GM18502 (cell line): ENCODE results near the gene PNPLA4.

Source experiments
- ATAC-seq: cut with Tn5 transposase; IDR thresholded peaks from one replicate; pipeline ENCODE4 v1.9.1; 2021; ENCODE audit warnings: mild to moderate bottlenecking; ENCODE audit not compliant: unreplicated experiment, poor library complexity

The PNPLA4 gene

GRCh38 chrX:7927259-7928167, at the start of gene PNPLA4:
PNPLA4 (minus strand) TSS chrX:7927413; CDS start chrX:7926119, 1,294 bp downstream.
- peak; percentile 93 for ATAC-seq

DNA sequence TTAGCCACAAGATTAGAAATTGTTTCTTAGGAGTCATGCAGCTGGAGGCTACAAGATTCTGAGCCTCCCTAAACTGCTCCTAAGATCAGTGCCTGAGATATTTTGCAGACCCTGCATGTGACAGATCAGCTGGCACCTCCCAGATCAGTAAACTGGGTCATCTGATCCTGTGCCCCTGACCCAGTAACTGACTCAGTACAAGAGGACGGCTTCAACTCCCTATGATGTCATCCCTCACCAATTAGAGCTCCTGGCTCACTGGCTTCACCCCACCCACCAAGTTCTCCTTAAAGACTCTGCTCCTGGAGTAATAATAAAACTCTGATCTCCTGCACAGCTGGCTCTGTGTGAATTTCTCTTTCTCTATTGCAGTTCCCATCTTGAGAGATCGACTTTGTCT, 45.4 kb upstream of the PNPLA4 start:
- ATAC-seq = no peak

GRCh38 chrX:7970428-7970827, 43.2 kb upstream of the PNPLA4 start:
- no peak for ATAC-seq

- ATAC-seq = no peak
Measured at GRCh38 chrX:7965436-7965835, 38.2 kb upstream of the PNPLA4 start.

- no peak for ATAC-seq
Measured at GRCh38 chrX:7960246-7960645, 33.0 kb upstream of the PNPLA4 start.

GRCh38 chrX:7953446-7953845, 26.2 kb upstream of the PNPLA4 start:
- ATAC-seq = no peak

DNA sequence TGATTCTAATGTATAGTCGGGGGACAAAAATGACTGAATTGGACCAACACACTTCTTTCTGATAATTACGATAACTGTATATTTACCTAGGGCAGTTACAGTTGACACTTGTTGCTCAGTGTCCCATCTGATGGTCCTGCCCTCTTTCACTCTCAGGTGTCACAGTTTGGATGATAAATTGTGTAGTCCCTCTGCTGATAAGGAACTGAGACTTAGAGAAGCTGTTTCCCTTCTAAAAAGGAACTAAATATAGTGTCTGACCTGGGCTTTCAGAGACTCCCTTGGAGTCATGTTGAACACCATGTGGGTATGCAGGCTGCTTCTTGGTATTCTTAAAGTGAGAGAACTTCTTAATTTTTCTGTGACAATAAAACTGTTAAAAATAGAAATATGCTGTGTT, 23.7 kb upstream of the PNPLA4 start:
- peak; percentile 97 for ATAC-seq

DNA sequence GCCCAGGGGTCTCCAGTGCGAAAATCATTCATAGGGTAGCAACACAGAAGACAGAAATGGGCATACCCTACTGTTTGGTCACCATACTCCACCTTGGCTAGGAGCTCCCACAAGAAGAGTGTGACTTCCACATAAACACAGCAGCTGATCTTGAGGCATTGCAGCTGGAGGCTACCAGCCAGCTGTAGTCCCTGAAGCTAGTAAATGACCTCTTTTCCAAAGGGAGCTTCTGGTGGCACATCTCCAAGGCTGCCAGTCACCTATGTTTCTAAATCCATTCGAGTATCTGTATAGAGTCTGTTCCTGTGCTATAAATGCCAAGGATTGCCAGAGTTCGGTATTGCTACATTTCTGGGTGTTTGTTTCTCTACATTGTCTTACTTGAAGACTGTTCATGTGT, 21.3 kb upstream of the PNPLA4 start:
- ATAC-seq = no peak

- no peak for ATAC-seq
Measured at GRCh38 chrX:7946960-7947359, 19.7 kb upstream of the PNPLA4 start.

DNA sequence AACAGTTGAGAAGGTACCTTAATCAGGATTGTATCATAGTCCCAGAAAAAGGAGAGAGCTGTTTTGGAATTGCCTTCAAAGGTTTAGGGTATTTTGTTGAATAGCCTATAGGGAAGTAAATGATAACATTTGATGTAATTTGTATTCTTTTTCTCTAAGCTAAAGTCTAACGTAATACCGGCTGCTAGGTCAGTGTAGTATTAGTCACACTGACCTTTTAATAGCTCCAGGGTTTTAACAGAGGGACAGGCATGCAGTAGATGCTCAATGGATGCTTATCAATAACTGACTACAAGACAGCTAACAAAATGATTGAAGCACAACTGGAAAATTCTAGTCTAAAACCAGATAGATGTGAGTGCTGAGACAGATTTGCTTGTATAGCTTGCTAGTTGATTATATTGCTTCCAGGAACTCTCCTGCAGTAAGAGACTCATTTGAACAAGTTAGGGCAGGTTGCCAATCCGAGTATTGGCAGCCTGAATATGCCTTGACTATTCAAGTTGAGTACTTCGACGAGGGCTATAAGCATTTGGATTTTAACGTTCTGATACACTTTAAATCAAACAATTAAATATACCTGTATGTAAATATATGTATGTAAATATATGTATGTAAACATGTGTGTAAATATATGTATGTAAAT, 16.5 kb upstream of the PNPLA4 start:
- no peak for ATAC-seq

DNA sequence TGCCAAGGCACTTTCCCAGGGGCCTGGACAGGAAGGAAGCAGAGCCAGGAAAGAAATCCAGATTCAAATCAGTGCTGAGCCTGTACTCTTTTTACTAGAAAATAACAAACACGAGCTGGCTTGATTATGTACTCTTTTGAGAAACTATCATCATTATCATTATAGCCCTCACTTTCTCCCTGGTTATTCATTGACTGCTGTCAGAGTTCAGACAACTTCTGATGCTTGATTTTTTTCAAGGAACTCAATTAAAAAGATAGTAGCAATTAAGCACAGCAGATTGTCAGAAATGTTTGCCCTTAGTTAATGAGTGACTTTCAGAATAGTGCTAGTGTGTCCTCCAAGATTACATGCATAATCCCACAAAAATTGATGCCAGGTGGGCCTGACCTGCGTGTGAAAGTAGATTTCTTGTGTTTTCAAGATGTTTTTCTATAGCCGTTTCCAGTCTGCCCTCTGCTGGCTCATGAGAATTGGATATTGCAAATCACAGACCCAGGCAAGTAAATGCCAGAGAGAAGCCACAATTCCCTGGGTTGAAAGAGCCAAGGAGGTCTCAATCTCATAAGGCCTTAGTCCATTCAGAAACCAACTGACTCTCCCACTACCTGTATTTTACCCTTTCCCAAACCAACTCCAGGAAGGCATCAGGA, 14.3 kb upstream of the PNPLA4 start:
- ATAC-seq = peak; percentile 72

GRCh38 chrX:7934026-7934425, 6.8 kb upstream of the PNPLA4 start:
- no peak for ATAC-seq

DNA sequence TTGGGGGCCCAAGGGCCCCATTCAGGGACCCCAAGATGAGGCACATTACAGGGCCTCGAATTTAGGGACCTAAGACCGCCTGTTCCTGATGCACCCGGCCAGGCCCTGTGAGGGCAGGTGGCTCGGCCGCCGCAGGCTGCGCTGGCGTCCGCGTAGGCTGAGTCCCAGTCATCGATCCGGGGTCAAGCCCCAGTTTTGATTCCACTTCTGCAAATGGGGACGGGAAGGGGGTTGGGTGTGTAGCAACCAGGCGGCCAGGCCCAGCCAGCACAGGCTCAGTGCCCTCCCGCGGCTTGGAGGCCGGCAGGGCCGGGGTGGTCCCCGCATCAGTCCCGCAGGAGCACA, 327 bp downstream of the PNPLA4 start:
- ATAC-seq = peak; percentile 61

DNA sequence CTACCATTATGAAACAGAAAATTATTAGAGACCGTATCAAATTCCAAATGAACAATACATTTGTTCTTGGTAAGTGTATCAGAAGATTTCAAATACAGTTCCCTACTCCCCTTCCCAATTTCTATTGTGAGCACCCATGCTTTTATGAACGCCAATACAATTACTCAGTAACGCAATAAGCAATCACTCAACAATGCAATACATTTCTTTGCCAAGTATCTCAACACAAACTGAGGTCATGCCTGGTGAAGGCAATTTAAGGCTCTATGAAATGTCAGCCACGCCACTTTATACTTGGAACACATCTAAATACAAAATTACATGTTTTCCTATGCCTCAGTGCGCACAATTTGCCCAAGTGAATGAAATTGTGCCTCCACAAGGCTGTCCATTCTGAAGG, 712 bp downstream of the PNPLA4 start:
- no peak for ATAC-seq

- ATAC-seq = peak; percentile 33
Measured at GRCh38 chrX:7925867-7926472, 1.2 kb downstream of the PNPLA4 start.

- no peak for ATAC-seq
Measured at GRCh38 chrX:7921750-7922149, 5.5 kb downstream of the PNPLA4 start.

DNA sequence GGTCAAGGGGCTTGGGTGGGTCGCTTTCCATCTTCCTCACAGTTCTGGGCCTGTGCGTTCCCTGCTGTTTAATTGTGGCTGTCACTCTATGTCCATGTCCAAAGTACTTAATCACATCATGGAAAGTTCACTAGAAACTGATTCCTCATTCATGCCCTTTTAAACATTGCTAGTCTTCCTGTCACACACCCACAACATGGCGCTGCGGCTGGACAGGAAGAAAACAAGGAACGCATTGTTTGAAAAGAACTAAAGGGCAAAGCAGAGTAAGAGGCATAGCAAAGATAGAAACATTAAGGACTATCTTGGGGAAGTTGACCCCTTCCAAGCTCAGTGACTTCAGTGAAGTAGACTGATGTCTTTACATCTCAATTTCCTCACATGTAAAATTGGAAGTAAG, 18.4 kb downstream of the PNPLA4 start:
- no peak for ATAC-seq

DNA sequence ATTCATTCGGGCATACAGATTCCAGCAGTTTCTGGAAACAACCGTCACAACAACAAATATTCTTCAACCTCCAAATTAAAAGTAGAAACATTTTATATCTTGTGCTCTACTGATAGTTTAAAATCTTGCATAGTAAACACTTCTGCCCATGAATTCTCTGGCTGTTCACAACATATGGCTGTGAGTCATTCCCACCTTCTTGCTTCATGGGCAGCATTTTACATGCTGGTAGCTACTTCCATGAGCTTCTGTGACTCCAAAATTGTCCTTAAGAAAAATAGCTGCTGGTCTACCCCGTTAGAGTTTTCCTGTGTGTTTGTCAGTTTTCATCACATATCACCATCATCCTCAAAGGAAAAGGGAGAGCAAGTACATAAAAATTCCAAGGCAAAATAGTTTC, 22.7 kb downstream of the PNPLA4 start:
- ATAC-seq = no peak

DNA sequence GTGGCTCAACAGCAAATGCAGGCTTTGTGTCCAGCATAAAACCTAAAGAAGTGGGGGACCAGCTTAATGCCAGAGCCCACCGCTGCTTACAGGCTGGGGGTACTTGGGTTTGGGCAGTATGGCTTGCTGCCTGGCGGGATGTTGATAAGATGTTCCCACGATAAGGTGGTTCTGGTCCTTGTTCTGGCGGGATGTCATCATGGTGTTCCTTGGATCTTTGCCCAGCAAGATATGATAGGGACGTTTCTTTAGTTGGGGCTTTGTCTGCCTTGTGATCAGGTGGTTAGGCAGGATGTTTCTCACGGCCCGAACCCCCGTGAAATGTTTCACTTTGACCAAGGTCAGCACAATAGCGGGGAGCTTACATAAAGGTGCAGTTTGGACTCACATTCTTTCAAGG, 35.3 kb downstream of the PNPLA4 start:
- no peak for ATAC-seq

- no peak for ATAC-seq
Measured at GRCh38 chrX:7889680-7890079, 37.5 kb downstream of the PNPLA4 start.

DNA sequence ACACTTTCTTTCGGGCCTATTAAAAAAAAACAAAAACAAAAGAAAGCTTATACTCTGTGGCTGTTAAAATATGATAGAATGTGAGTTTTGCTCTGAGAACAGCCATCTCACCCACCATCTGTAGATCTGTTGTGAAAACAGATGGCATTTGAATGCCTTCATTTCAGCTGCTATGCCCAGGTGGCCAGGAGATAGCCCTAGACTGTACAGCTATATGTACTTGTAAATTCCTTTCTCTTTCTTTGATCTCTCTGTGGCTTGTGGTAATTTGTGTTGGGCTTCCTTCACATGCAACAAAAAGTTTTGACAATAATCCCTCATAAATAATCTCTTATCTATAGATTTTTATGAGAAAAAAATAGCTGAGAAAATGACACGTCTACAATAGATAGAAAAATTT, 38.1 kb downstream of the PNPLA4 start:
- no peak for ATAC-seq
